Kidney (tissue), 14 donors: ENCODE results near the gene AGPAT4. TPM values are rescaled to one million over a fixed set of nuclear protein-coding genes. Genes with fewer than 3 reads are reported as not detected.

Experiments used
- DNase-seq, 5 donors: peaks; one replicate each; pipeline ENCODE4 v3.0.0-alpha.2; 2013 to 2020
- FAIRE-seq: peaks from 2 replicates; lab custom pipeline; 2012; peaks lifted over from hg19 to GRCh38; lab: Jason Lieb, UNC
- H3K27ac ChIP-seq, 2 donors: one replicate each; pipeline ENCODE4 v1.7.0; 2013; ENCODE audit warnings: low read depth in 2 of 2, low read length in 2 of 2, inconsistent platforms in 1 of 2
- H3K27me3 ChIP-seq: one replicate; pipeline ENCODE4 v1.7.1; 2013; ENCODE audit warnings: low read length, inconsistent platforms; ENCODE audit not compliant: control insufficient read depth, insufficient read depth
- H3K36me3 ChIP-seq, 3 donors: one replicate each; pipeline versions ENCODE4 v1.7.0 to v1.7.1; 2013; ENCODE audit warnings: low read length in 3 of 3, control low read depth in 1 of 3, inconsistent platforms in 1 of 3; ENCODE audit not compliant: insufficient read depth in 3 of 3, control insufficient read depth in 2 of 3
- H3K4me1 ChIP-seq, 3 donors: one replicate each; pipeline versions ENCODE4 v1.7.0 to v1.7.1; 2013; ENCODE audit warnings: low read length in 3 of 3, inconsistent platforms in 1 of 3, low read depth in 1 of 3; ENCODE audit not compliant: control insufficient read depth in 2 of 3, insufficient read depth in 2 of 3
- H3K4me3 ChIP-seq, 3 donors: one replicate each; pipeline versions ENCODE4 v1.7.0 to v1.8.1; 2013; ENCODE audit warnings: low read length in 3 of 3, control low read depth in 1 of 3, inconsistent platforms in 1 of 3
- H3K9ac ChIP-seq, 3 donors: one replicate each; pipeline versions ENCODE4 v1.7.0 to v1.7.1; 2013; ENCODE audit warnings: low read length in 3 of 3, control low read depth in 1 of 3, inconsistent platforms in 1 of 3
- H3K9me3 ChIP-seq, 3 donors: one replicate each; pipeline versions ENCODE4 v1.7.0 to v1.7.1; 2013; ENCODE audit warnings: low read length in 3 of 3, control low read depth in 1 of 3, inconsistent platforms in 1 of 3; ENCODE audit not compliant: control insufficient read depth in 2 of 3, insufficient read depth in 1 of 3
- intact Hi-C: fragments of 100-400 bp; cut with DNase I; formaldehyde crosslinking; loops from one replicate; pipeline ENCODE4 v1.11.1; 2022
- polyA plus RNA-seq: library from polyadenylated mRNA; stranded (reverse); fragments of 350-450 nt; fragmentation: Illumina TruSeq; extraction: RNeasy Lipid Tissue Mini Kit (QIAGEN cat#74804); gene quantifications from one replicate; pipeline ENCODE4 v1.2.3, GENCODE V29; 2014; ENCODE audit warnings: low read depth, low replicate concordance; ENCODE audit not compliant: insufficient read depth
- total RNA-seq: library from RNA; stranded (reverse); fragmentation: NEBNext Ultra II Directional; extraction: Animal tissue kit (Norgen Biotek cat#: 25700); gene quantifications from one replicate; pipeline ENCODE4 v1.2.1, GENCODE V29; 2021
- TF ChIP-seq, protein P1 (sequence below): IDR thresholded peaks from 3 replicates; pipeline ENCODE4 v1.5.1; 2012; ENCODE audit warnings: mild to moderate bottlenecking, moderate library complexity, borderline replicate concordance; ENCODE audit not compliant: insufficient read depth; ENCODE audit errors: extremely low read depth
- donor health status: control.
- donor health status: control.
- donor health status: control.
- donor health status: control.
- donor health status: control.
- donor health status: DM: yes; HTN: yes; CAD: no.
- donor health status: Normal renal cell carcinoma (clear cell type).

The AGPAT4 gene
- total and polyA plus RNA-seq, 2 donors from 2014 or later, result 3.3 to 12.3 TPM

DNA sequence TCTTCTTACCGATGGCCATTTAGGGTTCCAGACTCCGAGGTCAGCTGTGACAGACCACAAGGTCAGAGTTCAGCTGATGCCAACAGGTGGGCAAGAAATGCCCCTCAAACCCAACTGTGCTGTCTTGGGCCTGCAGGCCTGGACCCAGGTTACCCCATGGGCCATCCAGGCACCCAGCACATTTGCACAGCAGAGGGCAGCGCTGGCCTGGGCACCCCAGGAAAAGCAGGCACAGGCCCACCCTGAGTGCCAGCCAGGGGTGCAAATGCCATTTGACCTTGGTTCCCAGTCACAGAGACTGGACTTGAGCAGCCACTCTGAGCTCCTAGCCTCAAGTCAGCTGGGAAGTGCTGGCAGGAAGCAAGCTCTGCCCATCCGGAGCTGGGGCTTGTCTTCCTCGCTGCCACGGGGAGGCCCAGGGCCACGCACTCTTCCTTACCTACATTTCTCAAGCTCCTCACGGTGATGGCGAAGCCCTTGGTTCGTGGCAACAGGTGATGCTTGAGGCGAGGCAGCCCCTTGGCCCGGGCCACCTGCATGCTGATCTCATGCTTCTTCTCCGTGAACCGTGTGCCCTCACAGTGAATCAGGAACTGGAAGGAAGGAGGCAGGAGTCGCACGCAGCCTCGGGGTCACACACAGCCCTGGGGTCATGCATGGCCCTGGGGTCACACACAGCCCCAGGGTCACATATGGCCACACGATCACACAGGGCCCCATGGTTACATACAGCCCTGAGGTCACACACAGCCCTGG lies 120.8 kb downstream of the AGPAT4 start:
- intact Hi-C loops, result no loop called here
- Histone ChIP-seq H3K9me3 (no peaks in the 10 kb centered on the region), H3K36me3 (no peaks in the 10 kb centered on the region), H3K27ac (no peak overlapping the region), H3K27me3 (no peaks in the 10 kb centered on the region), H3K4me1 (no peaks in the 10 kb centered on the region), H3K4me3 (no peak overlapping the region), H3K9ac (no peak overlapping the region)
- FAIRE-seq (no peak), DNase-seq (no peak)
- TF ChIP-seq, protein P1, sequence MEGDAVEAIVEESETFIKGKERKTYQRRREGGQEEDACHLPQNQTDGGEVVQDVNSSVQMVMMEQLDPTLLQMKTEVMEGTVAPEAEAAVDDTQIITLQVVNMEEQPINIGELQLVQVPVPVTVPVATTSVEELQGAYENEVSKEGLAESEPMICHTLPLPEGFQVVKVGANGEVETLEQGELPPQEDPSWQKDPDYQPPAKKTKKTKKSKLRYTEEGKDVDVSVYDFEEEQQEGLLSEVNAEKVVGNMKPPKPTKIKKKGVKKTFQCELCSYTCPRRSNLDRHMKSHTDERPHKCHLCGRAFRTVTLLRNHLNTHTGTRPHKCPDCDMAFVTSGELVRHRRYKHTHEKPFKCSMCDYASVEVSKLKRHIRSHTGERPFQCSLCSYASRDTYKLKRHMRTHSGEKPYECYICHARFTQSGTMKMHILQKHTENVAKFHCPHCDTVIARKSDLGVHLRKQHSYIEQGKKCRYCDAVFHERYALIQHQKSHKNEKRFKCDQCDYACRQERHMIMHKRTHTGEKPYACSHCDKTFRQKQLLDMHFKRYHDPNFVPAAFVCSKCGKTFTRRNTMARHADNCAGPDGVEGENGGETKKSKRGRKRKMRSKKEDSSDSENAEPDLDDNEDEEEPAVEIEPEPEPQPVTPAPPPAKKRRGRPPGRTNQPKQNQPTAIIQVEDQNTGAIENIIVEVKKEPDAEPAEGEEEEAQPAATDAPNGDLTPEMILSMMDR, result no peak

DNA sequence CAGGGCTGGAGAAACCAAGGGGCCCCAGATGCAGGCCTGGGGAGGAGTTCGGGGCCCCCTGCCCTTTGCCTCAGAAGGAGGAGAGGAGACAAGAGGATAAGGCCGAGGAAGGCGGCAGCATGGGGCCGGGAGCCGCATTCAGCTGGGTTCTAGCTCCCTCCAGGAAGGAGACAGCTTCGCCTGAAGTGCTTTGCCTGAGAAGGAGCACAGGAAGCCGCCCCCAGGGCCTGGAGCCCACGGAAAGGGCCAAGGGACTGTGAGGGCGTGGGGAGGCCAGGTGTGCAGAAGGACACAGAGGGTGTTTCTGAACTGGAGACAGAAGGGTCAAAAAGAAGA lies 121.4 kb downstream of the AGPAT4 start:
- H3K27me3 ChIP-seq, result no peaks in the 10 kb centered on the region
- DNase-seq (no peak), FAIRE-seq (no peak)
- no peak overlapping the region for H3K27ac ChIP-seq
- no peaks in the 10 kb centered on the region for H3K9me3 ChIP-seq
- no peaks in the 10 kb centered on the region for H3K36me3 ChIP-seq
- no peak overlapping the region for H3K9ac ChIP-seq
- no peak overlapping the region for H3K4me3 ChIP-seq
- TF ChIP-seq, protein P1, result no peak
- no peaks in the 10 kb centered on the region for H3K4me1 ChIP-seq
- intact Hi-C loops, result no loop called here

DNA sequence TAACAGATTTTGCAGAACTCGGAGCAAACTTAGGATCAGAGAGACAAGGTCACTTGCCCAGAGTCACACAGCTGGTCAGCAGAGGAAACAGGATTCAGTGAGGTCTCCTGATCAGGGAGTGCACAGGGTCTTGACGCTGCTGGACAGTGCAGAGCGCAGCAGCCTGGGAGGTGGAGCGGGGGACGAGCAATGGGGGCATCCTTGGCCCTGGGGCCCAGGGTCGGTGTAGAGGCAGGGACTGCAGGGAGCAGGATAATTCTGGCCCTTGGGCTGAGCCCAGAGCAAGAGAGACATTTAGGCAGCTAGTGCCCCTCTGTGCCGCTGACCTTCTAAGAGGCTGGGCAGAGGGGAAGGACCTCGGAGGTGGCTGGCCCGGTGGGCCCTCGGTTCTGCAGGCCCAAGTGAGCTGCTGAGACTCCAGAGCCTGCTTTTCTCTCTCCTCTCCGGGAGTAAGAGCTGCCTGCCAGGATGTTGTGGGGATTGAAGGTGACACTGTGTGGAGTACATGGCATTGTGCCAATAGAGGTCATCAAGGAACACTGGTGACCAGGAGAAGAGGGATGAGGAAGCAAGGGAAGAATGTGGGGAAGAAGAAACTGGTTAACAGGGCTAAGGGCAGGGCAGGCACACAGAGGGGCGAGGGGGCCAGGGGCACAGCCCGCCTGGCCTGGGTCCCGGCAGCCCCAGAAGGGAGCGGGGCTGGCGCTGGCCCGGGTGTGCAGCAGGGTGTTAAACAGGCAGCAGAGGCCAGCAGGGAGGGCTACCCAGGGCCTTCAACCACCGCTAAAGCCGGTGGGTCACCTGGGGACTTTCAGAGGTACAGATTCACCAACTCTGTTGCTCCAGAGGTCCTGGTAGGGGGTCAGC lies 122.0 kb downstream of the AGPAT4 start:
- Histone ChIP-seq H3K27me3 (no peaks in the 10 kb centered on the region), H3K36me3 (no peaks in the 10 kb centered on the region), H3K4me1 (no peaks in the 10 kb centered on the region), H3K27ac (no peak overlapping the region), H3K9ac (no peak overlapping the region), H3K4me3 (no peak overlapping the region), H3K9me3 (no peaks in the 10 kb centered on the region)
- intact Hi-C loops, result no loop called here
- FAIRE-seq (no peak), DNase-seq (no peak)
- TF ChIP-seq, protein P1, result no peak
